Ovary (tissue), 9 donors: Measurements from ENCODE around the gene CFAP45. TPM values are rescaled to one million over a fixed set of nuclear protein-coding genes. Genes with fewer than 3 reads are reported as not detected.

Source experiments
- DNase-seq, 5 donors: peaks; one replicate each; pipeline ENCODE4 v3.0.0-alpha.2; 2019 to 2020
- H3K27ac ChIP-seq, 2 donors: fragments of 200-600 bp; one replicate each; pipeline versions ENCODE4 v1.5.1 to v1.8.0; 2019 to 2022
- H3K27me3 ChIP-seq: fragments of 200-600 bp; one replicate; pipeline ENCODE4 v1.8.0; 2022
- H3K36me3 ChIP-seq: fragments of 200-600 bp; sonication (generic); one replicate; pipeline ENCODE4 v1.5.1; 2019
- H3K4me1 ChIP-seq: one replicate; pipeline ENCODE4 v1.8.1; 2013; ENCODE audit warnings: mild to moderate bottlenecking, moderate library complexity; ENCODE audit not compliant: insufficient read depth
- H3K4me3 ChIP-seq: fragments of 200-600 bp; sonication (generic); one replicate; pipeline ENCODE4 v1.5.1; 2017
- H3K9me3 ChIP-seq, 2 donors: fragments of 200-600 bp in 1 of 2; sonication (generic) in 1 of 2; one replicate each; pipeline versions ENCODE4 v1.5.1 to v1.8.1; 2013 to 2019; ENCODE audit warnings: mild to moderate bottlenecking in 1 of 2, moderate library complexity in 1 of 2
- CTCF ChIP-seq, 3 donors: fragments of 450-650 bp in 2 of 3; fragments of 200-600 bp in 1 of 3; IDR thresholded peaks; one replicate each; pipeline versions ENCODE4 v1.5.1 to v1.8.0; 2016 to 2022; ENCODE audit warnings: antibody characterized with exemption in 3 of 3, mild to moderate bottlenecking in 1 of 3
- EP300 ChIP-seq: sonication (generic); formaldehyde crosslinking; IDR thresholded peaks from one replicate; pipeline ENCODE4 v1.6.1; 2017; ENCODE audit warnings: antibody characterized with exemption
- POLR2A ChIP-seq: fragments of 450-650 bp; IDR thresholded peaks from one replicate; pipeline ENCODE4 v1.6.1; 2017; ENCODE audit warnings: antibody characterized with exemption, mild to moderate bottlenecking, moderate library complexity
- whole genome bisulfite sequencing, 3 donors: extraction: QIAGEN DNeasy Blood & Tissue Kit in 1 of 3; methylation state at CpG; one replicate each; pipeline versions ENCODE4 v1.1.5 to v1.1.7; 2013 to 2017; 5-methylcytosine and 5-hydroxymethylcytosine counted together
- intact Hi-C, 4 donors: fragments of 100-400 bp; cut with DNase I; formaldehyde crosslinking; loops; one replicate each; pipeline versions ENCODE4 v1.11.0 to v1.15.1; 2022 to 2023
- polyA plus RNA-seq, 2 donors: library from polyadenylated mRNA; stranded (reverse); fragments of 200-250 nt in 1 of 2; fragments of 350-450 nt in 1 of 2; fragmentation: Illumina TruSeq in 1 of 2; extraction: RNeasy Lipid Tissue Mini Kit (QIAGEN cat#74804) in 1 of 2; gene quantifications; one replicate each; pipeline ENCODE4 v1.2.3, GENCODE V29; 2013 to 2014
- total RNA-seq, 7 donors: library from RNA; depleted of rRNA in 2 of 7; stranded (reverse); fragments of >200 nt in 2 of 7; fragmentation: NEBNext Ultra II Directional in 3 of 7; extraction: Animal tissue kit (Norgen Biotek cat#: 25700) in 3 of 7; gene quantifications; one replicate each; pipeline versions ENCODE4 v1.1.0 to v1.2.4, GENCODE V29; 2016 to 2023
- donor health status: DM: no; HTN: no; CAD: no; lungs with moderate emphysema.
- donor health status: DM: no; HTN: no; CAD: no.
- donor health status: Bipolar disorder and iron deficiency.
- donor health status: DM: yes; HTN: yes; CAD: no.
- donor health status: DM: no; HTN: no; CAD: no.
- donor health status: DM: yes; HTN: yes; CAD: no.

Gene CFAP45
- total and polyA plus RNA-seq, 9 donors = 0.30 to 16.7 (median 1.4) TPM

- H3K27me3 ChIP-seq = no peaks in the 10 kb centered on the region
- WGBS, 3 donors = 60 to 64% (median 62%) methylated on average over 7 of the region's 7 CpGs
- H3K4me3 ChIP-seq = no peak overlapping the region
- intact Hi-C loops = no loop called here
- DNase-seq = no peak
- no peak overlapping the region for H3K27ac ChIP-seq
- TF ChIP-seq CTCF (IDR thresholded peaks at IDR 0.05) = no peak
- TF ChIP-seq EP300 = no peak
- TF ChIP-seq POLR2A = no peak
- no peaks in the 10 kb centered on the region for H3K9me3 ChIP-seq
- no peaks in the 10 kb centered on the region for H3K36me3 ChIP-seq
- no peaks in the 10 kb centered on the region for H3K4me1 ChIP-seq
These were observed 38.4 kb upstream of the CFAP45 start for GRCh38 chr1:159938211-159938852.

- H3K27me3 ChIP-seq = no peaks in the 10 kb centered on the region
- intact Hi-C loops = no loop called here
- TF ChIP-seq CTCF (IDR thresholded peaks at IDR 0.05) (no peak), POLR2A (no peak), EP300 (no peak)
These were observed 37.2 kb upstream of the CFAP45 start for GRCh38 chr1:159937054-159937750.

GRCh38 chr1:159936273-159936904 lies 36.4 kb upstream of the CFAP45 start:
- WGBS, 3 donors = 29 to 35% (median 34%) methylated on average over 16 of the region's 16 CpGs
- intact Hi-C loops = no loop called here
- TF ChIP-seq EP300 (no peak), CTCF (IDR thresholded peaks at IDR 0.05) (peak; percentile 84 to 98 (median 85)), POLR2A (no peak)

More at GRCh38 chr1:159937054-159937750, 37.2 kb upstream of the CFAP45 start:
- Histone ChIP-seq H3K4me3 (no peak overlapping the region), H3K9me3 (no peaks in the 10 kb centered on the region), H3K4me1 (no peaks in the 10 kb centered on the region), H3K36me3 (no peaks in the 10 kb centered on the region), H3K27ac (no peak overlapping the region)
- DNase-seq = no peak
- WGBS, 3 donors = 31 to 53% (median 40%) methylated on average over 4 of the region's 4 CpGs

GRCh38 chr1:159935719-159936272 lies 35.8 kb upstream of the CFAP45 start:
- Histone ChIP-seq H3K27ac (no peak overlapping the region), H3K4me1 (no peaks in the 10 kb centered on the region), H3K36me3 (no peaks in the 10 kb centered on the region), H3K4me3 (no peak overlapping the region), H3K9me3 (no peaks in the 10 kb centered on the region), H3K27me3 (no peaks in the 10 kb centered on the region)
- DNase-seq = no peak
- 56 to 70% (median 65%) methylated on average over 4 of the region's 4 CpGs for WGBS, 3 donors
- intact Hi-C loops = no loop called here
- no peak for TF ChIP-seq CTCF (IDR thresholded peaks at IDR 0.05)
- no peak for TF ChIP-seq EP300
- TF ChIP-seq POLR2A = no peak

More at GRCh38 chr1:159936273-159936904, 36.4 kb upstream of the CFAP45 start:
- DNase-seq = peak; percentile 46 to 82 (median 72)
- no peak overlapping the region for H3K27ac ChIP-seq
- no peak overlapping the region for H3K4me3 ChIP-seq
- H3K27me3 ChIP-seq = no peaks in the 10 kb centered on the region
- H3K4me1 ChIP-seq = no peaks in the 10 kb centered on the region
- H3K36me3 ChIP-seq = no peaks in the 10 kb centered on the region
- H3K9me3 ChIP-seq = no peaks in the 10 kb centered on the region
